HL-60/S4 treated with phorbol 12-myristate 13-acetate at 8.2 ng/mL for 4 days and 3 days (cell line): ENCODE data around the gene COPS7B.
"Not testable (repeated sequence)": the region's sequence is repeated elsewhere in the genome, so short reads cannot be mapped to it uniquely, and the experiment has no call there.

Source experiments
- in situ Hi-C: fragments of 300-500 bp; cut with MboI; formaldehyde crosslinking; loops from 2 replicates; pipeline ENCODE4 v1.15.0; 2022; ENCODE audit warnings: low sequenced_read_pairs

COPS7B gene

DNA sequence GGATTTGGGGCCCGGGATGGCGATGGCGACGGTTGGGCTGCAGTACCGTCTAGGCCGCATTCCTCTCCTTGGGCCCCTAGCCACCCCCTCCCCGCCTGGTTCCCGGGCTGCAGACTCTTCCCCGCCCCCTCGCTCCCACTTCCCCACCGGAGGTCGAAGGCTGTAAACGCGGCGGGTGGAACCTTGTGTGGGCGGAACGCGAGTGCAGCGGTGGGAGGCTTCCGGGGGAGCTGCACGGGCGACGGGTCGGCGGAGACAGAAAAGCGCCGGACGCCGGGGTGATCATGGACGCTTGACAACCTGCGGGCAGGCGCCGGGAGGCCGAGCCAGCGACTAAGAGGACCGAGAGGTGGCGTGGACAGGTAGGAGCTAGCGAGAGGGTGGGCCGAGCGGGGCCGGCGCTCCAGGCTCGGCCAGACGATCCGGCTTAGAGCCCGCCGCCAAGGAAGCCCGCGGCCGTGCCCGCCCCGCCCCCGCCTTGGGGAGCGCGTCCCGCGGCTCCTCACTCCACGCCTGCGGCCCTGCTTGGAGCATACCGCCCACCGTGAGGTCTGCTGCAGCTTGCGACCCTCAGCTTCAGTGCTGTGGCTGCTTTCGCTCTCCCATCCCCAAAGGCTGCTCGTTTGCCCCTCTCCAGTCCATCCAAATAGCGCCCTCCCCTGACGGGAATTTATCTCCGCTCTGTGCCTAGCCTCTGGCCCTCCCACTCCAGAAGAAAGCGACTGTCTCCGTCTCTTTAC, at the start of gene COPS7B:
Gene COPS7B (plus strand): TSS at position 269 of the 740 bp plus-strand sequence. CDS start 2,126 bp downstream, outside the sequence.
- in situ Hi-C loops = no loop called here

DNA sequence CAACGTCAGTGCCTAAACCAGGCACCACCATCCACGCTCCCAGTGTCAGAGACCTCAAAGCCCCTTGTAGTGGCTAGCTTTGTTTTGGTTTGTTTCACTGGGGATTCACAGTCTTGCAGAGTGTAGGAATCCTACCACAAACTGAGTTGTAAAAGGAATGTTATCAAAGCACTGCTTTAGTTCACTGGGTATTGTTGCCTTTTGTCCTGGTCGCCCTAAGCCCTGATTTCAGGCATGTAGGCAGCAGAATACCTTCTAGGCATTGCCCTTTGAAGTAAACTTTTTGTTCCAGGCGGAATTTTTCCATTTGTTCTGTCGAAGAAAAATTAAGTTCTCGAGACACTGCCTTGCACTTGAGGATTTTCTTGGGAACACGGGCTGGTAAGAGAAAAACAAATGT, 48.5 kb upstream of the COPS7B start:
- in situ Hi-C loops = no loop called here

DNA sequence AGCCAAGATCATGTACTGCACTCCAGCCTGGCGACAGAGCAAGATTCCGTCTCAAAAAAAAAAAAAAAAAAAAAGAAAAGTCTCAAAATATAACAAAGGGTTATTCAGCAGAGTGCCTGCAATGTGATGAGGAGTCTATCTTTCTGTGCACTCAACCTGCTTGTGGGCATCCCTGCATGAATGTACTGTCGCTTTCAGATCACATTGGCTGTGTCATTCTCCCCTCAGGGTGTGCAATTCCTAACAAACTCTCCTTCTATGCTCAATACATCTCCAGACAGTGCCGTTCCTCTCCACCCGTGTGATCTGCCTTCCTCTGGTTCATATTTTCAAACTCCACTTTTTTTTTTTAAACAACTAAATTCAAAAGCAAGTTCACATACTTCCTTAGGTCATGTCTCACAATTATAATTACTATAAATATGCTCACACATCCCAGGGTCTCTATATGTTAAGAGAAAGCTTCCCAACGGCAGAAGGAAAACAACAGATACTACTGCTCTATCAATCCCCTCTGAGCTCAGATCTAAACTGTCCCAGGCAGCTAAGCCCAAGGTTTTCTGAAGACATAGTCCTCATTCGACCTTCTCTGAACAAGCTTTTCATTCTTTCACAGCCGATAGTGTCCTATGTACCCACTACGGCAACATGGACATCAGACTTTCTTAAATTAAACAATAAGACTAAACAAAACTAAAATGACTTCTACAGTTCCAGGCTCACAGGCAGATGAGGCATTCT, 42.7 kb upstream of the COPS7B start:
- in situ Hi-C loops = no loop called here

DNA sequence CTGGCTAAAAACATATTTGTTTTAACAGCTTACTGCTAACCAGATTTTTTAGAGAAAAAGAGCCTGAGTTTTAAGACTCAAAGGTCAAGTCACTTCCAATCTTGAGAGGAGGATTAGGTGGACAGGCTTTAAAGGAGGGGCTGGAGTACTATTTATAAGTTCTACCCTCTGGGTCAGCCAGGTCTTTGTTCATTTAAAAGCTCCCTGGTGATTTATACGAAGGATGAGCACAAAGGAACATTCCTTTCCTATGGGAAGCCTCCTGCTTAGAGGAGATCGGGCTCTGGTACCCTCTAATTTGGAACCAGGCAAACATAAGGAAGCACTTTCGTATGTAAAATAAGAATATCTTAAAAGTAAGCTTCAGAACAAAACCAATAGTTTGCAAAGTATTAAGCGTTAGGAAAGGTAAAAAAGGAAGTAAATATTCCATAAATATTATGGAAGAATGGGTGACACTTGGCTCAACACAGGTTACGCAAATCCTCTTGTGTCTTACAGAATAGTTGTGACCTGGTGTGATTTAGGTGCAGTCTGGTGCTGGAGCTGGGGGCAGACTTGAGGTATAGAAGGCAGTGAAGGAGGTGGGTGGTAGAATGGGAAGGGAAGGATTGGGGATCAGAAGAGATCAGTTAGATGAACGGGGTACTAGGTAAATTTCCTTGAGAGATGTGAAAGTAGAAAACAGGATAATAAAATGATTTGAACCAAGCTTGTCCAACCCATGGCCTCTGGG, 40.8 kb upstream of the COPS7B start:
- in situ Hi-C loops = no loop called here

DNA sequence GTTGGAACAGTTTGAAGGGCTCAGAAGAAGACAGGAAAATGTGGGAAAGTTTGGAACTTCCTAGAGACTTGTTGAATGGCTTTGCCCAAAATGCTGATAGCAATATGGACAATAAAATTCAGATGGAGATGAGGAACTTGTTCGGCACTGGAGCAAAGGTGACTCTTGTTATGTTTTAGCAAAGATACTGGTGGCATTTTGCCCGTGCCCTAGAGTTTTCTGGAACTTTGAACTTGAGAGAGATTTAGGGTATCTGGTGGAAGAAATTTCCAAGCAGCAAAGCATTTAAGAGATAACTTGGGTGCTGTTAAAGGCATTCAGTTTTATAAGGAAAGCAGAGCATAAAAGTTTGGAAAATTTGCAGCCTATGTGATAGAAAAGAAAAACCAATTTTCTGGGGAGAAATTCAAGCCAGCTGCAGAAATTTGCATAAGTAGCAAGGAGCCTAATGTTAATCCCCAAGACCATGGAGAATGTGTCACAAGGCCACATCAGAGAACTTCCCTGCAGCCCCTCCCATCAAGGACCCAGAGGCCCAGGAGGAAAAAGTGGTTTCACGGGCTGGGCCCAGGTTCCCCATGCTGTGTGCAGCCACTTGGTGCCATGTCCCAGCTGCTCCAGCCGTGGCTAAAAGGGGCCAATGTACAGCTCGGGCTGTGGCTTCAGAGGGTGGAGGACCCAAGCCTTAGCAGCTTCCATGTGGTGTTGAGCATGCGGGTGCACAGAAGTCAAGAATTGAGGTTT, 37.9 kb upstream of the COPS7B start:
- in situ Hi-C loops = not testable (repeated sequence)

DNA sequence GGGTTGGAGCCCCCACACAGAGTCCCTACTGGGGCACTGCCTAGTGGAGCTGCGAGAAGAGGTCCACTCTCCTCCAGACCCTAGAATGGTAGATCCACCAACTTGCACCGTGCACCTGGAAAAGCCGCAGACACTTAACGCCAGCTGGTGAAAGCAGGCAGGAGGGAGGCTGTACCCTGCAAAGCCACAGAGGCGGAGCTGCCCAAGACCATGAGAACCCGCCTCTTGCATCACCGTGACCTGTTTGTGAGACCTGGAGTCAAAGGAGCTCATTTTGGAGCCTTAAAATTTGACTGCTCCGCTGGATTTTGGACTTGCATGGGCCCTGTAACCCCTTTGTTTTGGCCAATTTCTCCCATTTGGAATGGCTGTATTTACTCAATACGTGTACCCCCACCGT, 37.2 kb upstream of the COPS7B start:
- in situ Hi-C loops = not testable (repeated sequence)

DNA sequence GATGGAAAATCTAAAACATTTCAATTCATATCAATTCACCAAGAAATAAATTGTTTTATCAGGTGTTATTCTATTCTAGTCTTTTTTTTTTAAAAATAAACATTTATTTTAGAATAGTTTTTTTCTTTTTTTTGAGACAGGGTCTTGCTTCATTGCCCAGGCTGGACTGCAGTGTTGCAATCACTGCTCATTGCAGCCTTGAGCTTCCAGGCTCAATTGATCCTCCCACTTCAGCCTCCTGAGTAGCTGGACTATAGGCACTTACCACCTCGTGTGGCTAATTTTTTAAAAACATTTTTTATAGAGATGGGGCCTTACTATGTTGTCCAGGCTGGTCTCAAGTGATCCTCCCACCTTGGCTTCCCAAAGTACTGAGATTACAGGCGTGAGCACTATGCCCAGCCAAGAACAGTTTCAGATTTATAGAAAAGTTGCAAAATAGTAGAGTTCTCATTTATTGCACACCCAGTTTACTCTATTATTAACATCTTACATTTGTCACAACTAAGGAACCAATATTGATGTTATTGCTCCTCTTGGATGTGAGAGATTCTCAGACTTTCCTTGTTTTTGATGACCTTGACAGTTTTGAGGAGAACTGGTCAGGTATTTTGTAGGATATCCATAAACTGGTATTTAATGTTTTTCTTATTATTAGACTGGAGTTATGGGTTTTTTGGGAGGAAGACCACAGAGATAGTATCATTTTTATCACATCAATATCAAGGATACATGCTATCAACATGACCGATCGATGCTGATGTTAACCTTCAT, 35.0 kb upstream of the COPS7B start:
- in situ Hi-C loops = no loop called here

DNA sequence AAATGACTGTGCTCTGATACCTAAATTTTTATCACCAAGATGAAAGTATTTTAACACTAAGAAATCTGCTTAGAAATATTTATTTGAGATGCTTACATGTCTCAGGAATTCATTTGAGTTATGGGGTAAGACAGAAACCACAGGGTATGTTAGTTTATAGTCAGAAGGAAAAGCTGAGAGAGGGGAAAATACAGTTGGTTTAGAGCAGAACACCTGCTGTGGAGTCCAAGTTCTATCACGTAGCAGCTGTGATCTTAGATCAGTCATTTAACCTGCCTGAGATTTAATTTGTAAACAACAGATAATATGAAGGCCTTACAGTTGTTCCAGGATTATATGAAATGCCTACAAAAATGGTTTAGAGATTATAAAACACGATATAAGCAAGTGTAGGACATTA, 34.2 kb upstream of the COPS7B start:
- in situ Hi-C loops = no loop called here

DNA sequence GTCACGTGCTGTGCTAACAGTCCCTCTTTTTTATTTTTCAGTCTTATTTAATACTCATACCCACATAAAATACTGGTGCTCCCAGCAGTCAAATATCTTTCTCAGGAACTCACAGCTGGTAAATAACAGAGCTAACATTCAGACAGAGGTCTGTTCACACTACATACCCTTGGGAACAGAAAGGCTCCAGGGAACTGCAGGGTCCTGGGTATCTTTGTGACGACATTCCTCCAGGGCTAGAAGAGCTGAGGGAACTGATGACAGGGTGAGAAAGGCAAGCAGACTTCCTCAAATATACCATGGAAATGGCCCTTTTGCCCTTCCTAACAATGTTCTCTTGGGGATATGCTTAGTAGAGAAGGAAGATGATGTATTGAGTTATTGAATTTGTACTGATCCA, 24.5 kb upstream of the COPS7B start:
- in situ Hi-C loops = no loop called here

DNA sequence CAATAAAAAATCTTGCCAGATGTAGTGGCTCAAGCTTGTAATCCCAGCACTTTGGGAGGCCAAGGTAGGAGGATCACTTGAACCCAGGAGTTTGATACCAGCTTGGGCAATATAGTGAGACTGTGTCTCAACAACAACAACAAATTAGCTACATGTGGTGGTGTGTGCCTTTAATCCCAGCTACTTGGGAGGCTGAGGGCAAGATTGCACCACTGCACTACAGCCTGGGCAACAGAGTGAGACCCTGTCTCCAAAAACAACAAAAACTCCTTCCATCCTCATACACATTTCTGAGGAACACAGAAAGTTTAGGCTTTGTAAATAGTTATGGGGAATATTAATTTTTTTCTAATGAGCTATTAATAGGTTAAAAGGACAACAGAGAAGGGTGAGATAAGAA, 22.1 kb upstream of the COPS7B start:
- in situ Hi-C loops = no loop called here

DNA sequence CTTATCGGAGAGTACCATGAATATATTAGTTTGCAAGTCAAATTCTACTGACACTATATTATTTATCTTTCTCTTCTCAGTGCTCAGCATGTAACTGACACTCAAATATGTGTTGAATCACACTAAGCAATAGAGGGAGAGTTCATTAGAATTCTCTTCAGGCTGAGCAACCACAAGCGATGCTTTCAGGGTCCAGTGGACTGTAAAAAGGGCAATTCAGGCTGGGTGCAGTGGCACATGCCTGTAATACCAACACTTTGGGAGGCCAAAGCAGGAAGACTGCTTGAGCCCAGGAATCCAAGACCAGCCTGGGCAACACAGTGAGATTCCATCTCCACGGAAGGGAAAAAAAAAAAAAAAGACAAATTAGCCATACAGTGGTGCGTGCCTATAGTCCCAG, 21.5 kb upstream of the COPS7B start:
- in situ Hi-C loops = no loop called here

DNA sequence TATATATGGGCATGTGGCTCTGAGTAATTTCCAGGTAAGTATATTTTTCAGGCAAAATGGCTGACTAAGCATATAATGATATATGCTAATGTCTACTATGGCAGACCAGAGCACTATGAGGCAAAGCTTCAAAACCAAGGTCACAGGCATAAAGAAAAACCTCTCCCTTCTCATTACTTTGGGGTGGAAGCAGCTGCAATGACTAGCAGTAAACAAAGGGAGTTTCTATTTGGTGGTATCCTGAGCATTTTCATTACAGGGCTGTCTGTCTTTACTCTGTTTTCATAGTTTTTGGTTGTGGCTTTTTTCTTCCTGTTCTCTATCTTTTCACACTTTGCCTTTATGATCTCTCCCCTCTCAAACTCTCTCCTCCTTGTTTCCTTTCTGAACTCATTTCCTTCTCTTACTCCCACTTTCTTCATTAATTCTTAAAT, 20.7 kb upstream of the COPS7B start:
- in situ Hi-C loops = no loop called here

DNA sequence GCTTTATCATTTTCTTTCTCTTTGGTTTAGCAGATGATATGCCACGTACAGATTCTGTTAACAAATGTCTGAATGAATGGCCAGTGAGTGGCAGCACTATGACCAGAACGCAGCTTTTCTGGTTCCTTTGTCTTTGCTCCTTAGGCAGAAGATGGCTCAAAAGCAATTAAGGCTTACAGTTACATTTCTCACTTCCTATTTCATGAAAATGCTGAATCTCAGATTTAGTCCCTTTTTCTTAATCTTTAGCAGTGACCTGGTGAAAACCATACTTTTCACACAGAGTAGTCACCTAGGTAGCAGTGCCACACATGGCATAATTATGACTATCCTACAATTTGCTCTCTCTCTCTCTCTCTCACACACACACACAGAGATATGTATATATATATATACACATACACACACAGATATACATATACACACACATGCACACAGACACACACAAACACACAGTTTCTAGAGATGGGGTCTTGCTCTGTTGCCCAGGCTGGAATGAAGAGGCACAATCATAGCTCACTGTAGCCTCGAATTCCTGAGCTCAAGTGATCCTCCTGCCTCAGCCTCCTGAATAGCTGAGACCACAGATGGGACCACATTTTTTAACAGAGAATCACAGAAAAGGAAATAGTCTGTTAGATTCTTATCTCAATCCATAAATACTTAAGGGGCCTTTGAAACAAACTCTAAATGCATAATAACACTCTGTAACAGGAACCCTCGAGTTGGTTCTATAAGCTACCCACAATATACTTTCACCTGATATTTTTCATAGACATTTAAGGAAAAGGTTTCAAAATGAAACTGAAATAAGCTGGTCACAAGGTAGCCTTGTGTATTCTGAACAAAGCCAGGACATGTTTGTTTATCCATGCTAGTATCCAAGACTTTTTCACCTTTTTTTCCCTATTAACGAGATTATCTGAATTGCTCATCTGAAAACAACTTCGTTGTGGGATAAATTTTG, 16.8 kb upstream of the COPS7B start:
- in situ Hi-C loops = no loop called here

DNA sequence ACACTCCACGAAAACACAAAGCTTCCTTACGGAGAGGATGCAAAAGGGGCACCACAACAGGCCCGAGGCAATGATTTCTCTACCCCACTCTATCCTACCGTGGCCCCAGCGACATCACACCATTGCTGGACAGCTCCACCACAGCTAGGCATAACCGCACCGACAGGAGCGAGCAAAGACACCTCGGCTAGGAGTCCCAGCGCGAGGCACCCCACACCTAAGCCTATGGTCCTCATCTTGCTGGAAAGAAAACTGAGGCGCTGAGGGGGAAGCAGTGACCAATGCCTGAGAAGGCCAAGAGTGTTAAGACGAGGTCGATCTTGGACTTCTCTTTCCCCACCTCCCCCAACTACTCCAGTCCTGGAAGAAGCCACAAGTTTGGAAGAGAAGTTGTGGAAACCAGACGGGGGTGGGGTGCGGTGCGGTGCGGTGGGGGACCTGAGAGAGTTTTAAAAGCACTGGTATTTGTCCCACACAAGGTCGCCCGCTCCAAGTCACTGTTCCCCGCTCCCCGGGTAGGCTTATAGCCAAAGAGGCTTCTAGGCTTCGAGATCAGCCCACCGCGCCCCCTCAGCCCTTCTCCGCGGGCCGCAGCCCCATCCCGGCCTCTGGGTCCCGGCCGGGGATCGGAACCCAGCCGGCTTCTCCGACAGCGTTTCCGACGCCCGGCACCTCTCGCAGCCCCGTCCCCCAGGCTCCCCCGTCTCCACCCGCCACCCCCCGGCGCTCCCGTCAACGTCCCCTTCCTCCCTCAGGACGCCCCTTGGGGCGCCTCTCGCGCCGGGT, 5.9 kb upstream of the COPS7B start:
- in situ Hi-C loops = no loop called here

DNA sequence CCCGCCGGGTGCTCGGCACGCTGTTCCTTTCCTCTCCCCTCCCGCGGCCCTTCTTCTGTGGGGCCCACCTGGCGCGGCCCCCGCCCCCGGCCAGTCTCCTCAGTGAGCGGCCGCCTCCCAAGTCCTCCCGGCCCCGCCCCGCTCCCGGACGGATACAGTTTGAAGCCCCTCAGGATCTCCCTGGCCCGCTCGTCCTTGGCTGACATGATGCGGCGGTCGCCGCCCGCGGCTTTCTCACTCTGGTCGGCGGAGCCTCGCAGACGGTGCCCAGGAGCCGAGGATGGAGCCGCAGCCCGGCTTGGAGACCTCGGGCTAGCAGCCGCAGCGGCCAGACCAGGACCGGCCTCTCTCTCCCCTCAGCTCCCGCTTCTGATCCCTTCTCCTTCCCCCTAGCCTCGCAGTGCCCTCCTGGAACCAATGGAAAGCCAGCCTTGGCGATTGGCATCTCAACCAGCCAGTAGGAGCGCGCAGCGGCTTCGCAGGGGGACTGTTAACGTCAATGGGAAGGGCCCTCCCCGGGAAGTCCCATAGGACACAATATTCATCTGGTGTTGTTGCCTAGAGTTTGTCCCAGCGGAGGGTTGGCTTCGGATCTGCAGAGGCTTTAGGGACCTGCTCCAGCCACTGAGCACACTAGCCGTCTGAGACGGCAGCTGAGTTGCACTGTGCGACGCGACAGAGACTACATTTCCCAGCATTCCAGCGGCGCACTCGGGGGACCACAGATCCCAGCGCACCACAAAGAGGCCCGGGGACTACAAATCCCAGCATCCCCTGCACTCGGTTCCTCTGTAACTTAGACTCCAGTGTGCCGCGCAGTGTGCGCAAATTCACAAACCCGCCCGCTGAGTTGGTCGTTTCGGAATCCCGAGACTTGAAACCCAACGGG, 5.1 kb upstream of the COPS7B start, which contains the start of gene PDE6D:
Gene PDE6D (minus strand): TSS at position 374 of the 889 bp plus-strand sequence. CDS start 168 bp downstream, at position 206.
- in situ Hi-C loops = no loop called here

DNA sequence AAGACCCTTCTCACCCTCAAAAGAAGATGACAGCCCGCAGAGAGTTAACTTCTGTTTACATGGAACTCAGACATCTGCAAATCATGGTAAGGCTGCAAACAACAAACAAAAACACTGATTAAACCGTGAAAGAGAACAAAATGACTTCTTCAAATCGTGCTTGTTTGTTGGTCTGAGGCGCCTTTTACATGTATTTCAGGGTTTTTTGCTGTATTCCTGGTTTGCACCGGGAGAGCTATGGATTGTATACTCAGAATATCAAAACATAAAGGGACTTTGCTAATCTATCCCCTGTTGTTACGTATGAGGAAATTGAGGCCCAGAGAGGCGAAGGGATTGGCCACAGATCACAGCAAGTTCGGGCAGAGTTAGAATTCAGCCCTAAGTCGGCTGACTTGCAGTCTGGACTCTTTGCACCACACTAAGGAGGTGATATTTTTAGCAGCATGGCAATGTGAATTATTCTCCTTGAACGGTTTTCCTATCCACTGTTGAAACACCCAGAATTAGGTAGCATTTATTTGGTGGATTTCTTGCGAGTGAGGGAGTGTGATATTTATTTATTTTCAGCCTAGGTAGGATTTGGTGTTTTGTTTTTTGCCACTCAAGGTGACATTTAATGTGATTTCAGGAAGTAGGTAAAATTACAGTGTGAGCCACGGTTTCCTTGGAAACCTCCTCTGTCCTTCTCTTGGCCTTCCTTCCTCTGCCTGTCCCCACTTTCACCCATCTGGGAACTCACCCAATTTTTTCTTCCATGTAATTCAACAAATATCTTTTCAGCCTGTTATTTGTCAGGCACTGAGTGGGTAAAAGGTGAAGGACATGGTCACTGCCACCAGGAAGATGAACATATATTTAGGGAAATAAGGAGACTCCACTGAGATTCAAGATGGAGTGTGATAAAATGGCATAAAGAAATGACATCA, 4.2 kb upstream of the COPS7B start:
- in situ Hi-C loops = no loop called here
